Measurements from ENCODE around the gene ARID4A. TPM values are rescaled to one million over a fixed set of nuclear protein-coding genes. Genes with fewer than 3 reads are reported as not detected.
A peak's percentile ranks its signal among the peaks of the same experiment; 100 is the strongest.
"Not testable (repeated sequence)": the region's sequence is repeated elsewhere in the genome, so short reads cannot be mapped to it uniquely, and the experiment has no call there.

Gene ARID4A
- 16.4 TPM for polyA plus RNA-seq (2012; ENCODE audit: insufficient read depth, insufficient read length, low read depth)

GRCh38 chr14:58298477-58299400 is at the start of gene ARID4A:
ARID4A (plus strand) TSS chr14:58298555; CDS start chr14:58299855, 1,300 bp downstream.
- Histone ChIP-seq H3K27me3 (no peaks in the 10 kb centered on the region), H3K9me3 (no peaks in the 10 kb centered on the region), H3K4me1 (no peaks in the 10 kb centered on the region), H3K36me3 (peaks cover 23% of the 10 kb centered on the region), H3K4me3 (ENCODE audit: low read depth, low read length) (peak within 1 kb of the TSS; percentile 87)
- TF ChIP-seq CTCF (IDR thresholded peaks at IDR 0.05; ENCODE audit: low read depth, low read length), result no peak
- DNase-seq, result peak; percentile 89

- TF ChIP-seq CTCF (IDR thresholded peaks at IDR 0.05; ENCODE audit: low read depth, low read length), result no peak
- Histone ChIP-seq H3K4me3 (ENCODE audit: low read depth, low read length) (no peak overlapping the region), H3K4me1 (no peaks in the 10 kb centered on the region), H3K9me3 (no peaks in the 10 kb centered on the region), H3K27me3 (no peaks in the 10 kb centered on the region), H3K36me3 (peaks cover 55% of the 10 kb centered on the region)
- no peak for DNase-seq
These were observed 48.7 kb upstream of the ARID4A start for GRCh38 chr14:58249611-58250010.

GRCh38 chr14:58258156-58258555 is 40.2 kb upstream of the ARID4A start:
- no peaks in the 10 kb centered on the region for H3K9me3 ChIP-seq
- H3K27me3 ChIP-seq, result no peaks in the 10 kb centered on the region
- TF ChIP-seq CTCF (IDR thresholded peaks at IDR 0.05; ENCODE audit: low read depth, low read length), result no peak
- peaks cover 88% of the 10 kb centered on the region for H3K36me3 ChIP-seq
- no peak overlapping the region for H3K4me3 ChIP-seq (ENCODE audit: low read depth, low read length)
- no peak for DNase-seq
- H3K4me1 ChIP-seq, result no peaks in the 10 kb centered on the region

DNA sequence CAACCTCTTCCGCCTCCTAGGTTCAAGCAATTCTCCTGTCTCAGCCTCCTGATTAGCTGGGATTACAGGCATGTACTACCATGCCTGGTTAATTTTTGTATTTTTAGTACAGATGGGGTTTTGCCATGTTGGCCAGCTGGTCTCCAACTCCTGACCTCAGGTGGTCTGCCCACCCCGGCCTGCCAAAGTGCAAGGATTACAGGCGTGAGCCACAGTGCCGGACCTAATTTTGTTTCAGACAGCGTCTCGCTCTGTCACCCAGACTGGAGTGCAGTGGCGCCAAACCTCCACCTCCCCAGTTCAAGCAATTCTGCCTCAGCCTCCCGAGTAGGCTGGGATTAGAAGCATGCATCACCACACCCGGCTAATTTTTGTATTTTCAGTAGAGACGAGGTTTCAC is 36.4 kb upstream of the ARID4A start:
- H3K9me3 ChIP-seq; H3K4me3 ChIP-seq (ENCODE audit: low read depth, low read length); DNase-seq; H3K4me1 ChIP-seq; H3K27me3 ChIP-seq: not testable (repeated sequence)
- peaks cover 96% of the 10 kb centered on the region for H3K36me3 ChIP-seq

- Histone ChIP-seq H3K27me3 (no peaks in the 10 kb centered on the region), H3K36me3 (peaks cover 98% of the 10 kb centered on the region), H3K4me1 (no peaks in the 10 kb centered on the region), H3K9me3 (no peaks in the 10 kb centered on the region), H3K4me3 (ENCODE audit: low read depth, low read length) (no peak overlapping the region)
- TF ChIP-seq CTCF (IDR thresholded peaks at IDR 0.05; ENCODE audit: low read depth, low read length), result no peak
- no peak for DNase-seq
These were observed 33.0 kb upstream of the ARID4A start for GRCh38 chr14:58265401-58265800.

DNA sequence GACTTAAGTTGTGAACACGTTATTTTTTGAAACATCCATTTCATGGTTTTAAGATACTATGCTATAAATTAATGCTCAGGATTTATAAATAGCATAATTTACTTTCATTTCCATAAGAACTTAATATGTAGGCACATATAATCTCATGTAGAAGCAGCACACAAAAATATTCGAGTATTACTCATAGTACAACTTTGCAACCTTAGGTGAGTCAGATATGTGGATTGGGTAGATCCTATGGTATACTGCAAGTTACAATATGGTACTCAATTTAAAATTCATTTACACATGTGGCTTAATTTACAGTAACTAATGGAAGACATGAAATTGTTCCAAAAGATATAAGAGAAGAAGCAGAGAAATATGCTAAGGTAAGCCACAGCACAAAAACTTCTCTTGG is 27.7 kb upstream of the ARID4A start:
- no peak for TF ChIP-seq CTCF (IDR thresholded peaks at IDR 0.05; ENCODE audit: low read depth, low read length)
- H3K9me3 ChIP-seq, result no peaks in the 10 kb centered on the region
- H3K36me3 ChIP-seq, result peaks cover 84% of the 10 kb centered on the region
- no peak overlapping the region for H3K4me3 ChIP-seq (ENCODE audit: low read depth, low read length)
- H3K4me1 ChIP-seq, result no peaks in the 10 kb centered on the region
- DNase-seq, result no peak
- no peaks in the 10 kb centered on the region for H3K27me3 ChIP-seq

Measured in BE2C (cell line).